OCI-M2 (cell line): ENCODE results near the gene POLR2A.
A peak's percentile ranks its signal among the peaks of the same experiment; 100 is the strongest.
"Not testable (repeated sequence)": the region's sequence is repeated elsewhere in the genome, so short reads cannot be mapped to it uniquely, and the experiment has no call there.

Experiments used
- DNase-seq: peaks from one replicate; lab custom pipeline; 2025; ENCODE audit not compliant: unreplicated experiment; lab: John Stamatoyannopoulos, UW

Gene POLR2A

GRCh38 chr17:7478276-7479212 is 5.6 kb upstream of the POLR2A start:
- DNase-seq: no peak

GRCh38 chr17:7479213-7480088 is 4.7 kb upstream of the POLR2A start, which contains the start of gene ZBTB4:
Gene ZBTB4, minus strand, starts transcription at chr17:7479631. Its CDS starts 12,830 bp downstream, at chr17:7466801.
- no peak for DNase-seq

- DNase-seq: no peak
Measured at GRCh38 chr17:7480089-7480384, 4.1 kb upstream of the POLR2A start.

GRCh38 chr17:7481275-7481674 is 2.9 kb upstream of the POLR2A start, which contains the start of gene SLC35G6:
Gene SLC35G6, plus strand, starts transcription at chr17:7481446. Its CDS starts 71 bp downstream, at chr17:7481517.
- not testable (repeated sequence) for DNase-seq

GRCh38 chr17:7481842-7482741 is 2.1 kb upstream of the POLR2A start:
- not testable (repeated sequence) for DNase-seq

GRCh38 chr17:7482742-7483088 is 1.5 kb upstream of the POLR2A start:
- DNase-seq: not testable (repeated sequence)

GRCh38 chr17:7483255-7484066 is 705 bp upstream of the POLR2A start:
- DNase-seq: peak; percentile 63

- DNase-seq: no peak
Measured at GRCh38 chr17:7484919-7485377, 782 bp downstream of the POLR2A start.

GRCh38 chr17:7486181-7486580 is 2.0 kb downstream of the POLR2A start:
- no peak for DNase-seq

- DNase-seq: no peak
Measured at GRCh38 chr17:7490144-7490543, 6.0 kb downstream of the POLR2A start.

GRCh38 chr17:7491583-7491982 is 7.4 kb downstream of the POLR2A start:
- DNase-seq: no peak

GRCh38 chr17:7493941-7494340 is 9.8 kb downstream of the POLR2A start:
- no peak for DNase-seq

GRCh38 chr17:7495906-7496434 is 11.8 kb downstream of the POLR2A start:
- no peak for DNase-seq

- no peak for DNase-seq
Measured at GRCh38 chr17:7496470-7497183, 12.5 kb downstream of the POLR2A start.

GRCh38 chr17:7497228-7497627 is 13.1 kb downstream of the POLR2A start:
- no peak for DNase-seq

- DNase-seq: no peak
Measured at GRCh38 chr17:7497636-7498035, 13.5 kb downstream of the POLR2A start.

GRCh38 chr17:7499161-7499560 is 15.0 kb downstream of the POLR2A start:
- no peak for DNase-seq

- DNase-seq: no peak
Measured at GRCh38 chr17:7501729-7502128, 17.6 kb downstream of the POLR2A start.
